KMS-11 (cell line): Measurements from ENCODE around the gene CMTM7.

ENCODE experiments used
- H2AFZ ChIP-seq: fragments of 200-600 bp; sonication (generic); 2 replicates; pipeline ENCODE4 v1.6.1; 2016; ENCODE audit warnings: antibody characterized with exemption, mixed run types, low read depth
- H3K27ac ChIP-seq: fragments of 200-600 bp; sonication (generic); 2 replicates; pipeline ENCODE4 v1.6.1; 2016; ENCODE audit warnings: mild to moderate bottlenecking, mixed run types
- H3K27me3 ChIP-seq: fragments of 200-600 bp; sonication (generic); 2 replicates; pipeline ENCODE4 v1.6.1; 2017; ENCODE audit warnings: mild to moderate bottlenecking, low read depth, mixed run types, moderate library complexity; ENCODE audit not compliant: insufficient read depth
- H3K36me3 ChIP-seq: fragments of 200-600 bp; sonication (generic); 2 replicates; pipeline ENCODE4 v1.6.1; 2017; ENCODE audit warnings: mild to moderate bottlenecking, mixed run types; ENCODE audit not compliant: insufficient read depth
- H3K4me1 ChIP-seq: fragments of 200-600 bp; sonication (generic); 2 replicates; pipeline ENCODE4 v1.6.1; 2016; ENCODE audit warnings: mild to moderate bottlenecking, low read depth, mixed run types; ENCODE audit not compliant: poor library complexity, severe bottlenecking
- H3K4me2 ChIP-seq: fragments of 200-600 bp; sonication (generic); 2 replicates; pipeline ENCODE4 v1.7.0; 2016; ENCODE audit warnings: mild to moderate bottlenecking, mixed run types
- H3K4me3 ChIP-seq: fragments of 200-600 bp; sonication (generic); IDR thresholded peaks from 2 replicates; pipeline ENCODE4 v1.6.1; 2017; ENCODE audit warnings: low read depth, low read length, mixed read lengths; ENCODE audit not compliant: insufficient read depth
- H3K79me2 ChIP-seq: fragments of 200-600 bp; sonication (generic); 2 replicates; pipeline ENCODE4 v1.6.1; 2016; ENCODE audit warnings: low read depth, mixed run types; ENCODE audit not compliant: insufficient read depth
- H3K9ac ChIP-seq: fragments of 200-600 bp; sonication (generic); 2 replicates; pipeline ENCODE4 v1.6.1; 2016; ENCODE audit warnings: mild to moderate bottlenecking, mixed run types
- H4K20me1 ChIP-seq: fragments of 200-600 bp; sonication (generic); 2 replicates; pipeline ENCODE4 v1.6.1; 2016; ENCODE audit warnings: mild to moderate bottlenecking, mixed run types; ENCODE audit not compliant: insufficient read depth
- CTCF ChIP-seq: fragments of 200-600 bp; sonication (generic); conservative IDR thresholded peaks from 2 replicates; pipeline ENCODE4 v1.6.1; 2017; ENCODE audit warnings: low read depth, mild to moderate bottlenecking, antibody characterized with exemption, low read length, moderate library complexity, mixed read lengths

The CMTM7 gene

GRCh38 chr3:32449691-32450090, 58.0 kb downstream of the CMTM7 start:
- Histone ChIP-seq H3K79me2 (no peaks in the 10 kb centered on the region; the same call in 1 of the 2 replicates), H3K4me1 (peaks cover 4% of the 10 kb centered on the region), H3K4me3 (no peak overlapping the region), H4K20me1 (no peaks in the 10 kb centered on the region), H3K27ac (no peak overlapping the region), H3K4me2 (no peak overlapping the region), H3K27me3 (no peaks in the 10 kb centered on the region), H3K9ac (no peak overlapping the region), H3K36me3 (no peaks in the 10 kb centered on the region), H2AFZ (no peak overlapping the region)
- no peak for TF ChIP-seq CTCF

GRCh38 chr3:32450426-32450825, 58.8 kb downstream of the CMTM7 start:
- no peak overlapping the region for H3K27ac ChIP-seq
- no peak overlapping the region for H3K4me3 ChIP-seq
- H3K9ac ChIP-seq, result no peak overlapping the region
- no peaks in the 10 kb centered on the region for H3K27me3 ChIP-seq
- no peaks in the 10 kb centered on the region; the same call in 1 of the 2 replicates for H3K79me2 ChIP-seq
- peaks cover 4% of the 10 kb centered on the region for H3K4me1 ChIP-seq
- H4K20me1 ChIP-seq, result no peaks in the 10 kb centered on the region
- no peak for TF ChIP-seq CTCF
- no peak overlapping the region for H3K4me2 ChIP-seq
- no peaks in the 10 kb centered on the region for H3K36me3 ChIP-seq
- no peak overlapping the region for H2AFZ ChIP-seq

- no peak for TF ChIP-seq CTCF
- H3K79me2 ChIP-seq, result no peaks in the 10 kb centered on the region
- no peaks in the 10 kb centered on the region for H4K20me1 ChIP-seq
- H3K4me1 ChIP-seq, result peaks cover 4% of the 10 kb centered on the region
- no peak overlapping the region for H3K4me2 ChIP-seq
- H3K4me3 ChIP-seq, result no peak overlapping the region
- H2AFZ ChIP-seq, result no peak overlapping the region
- H3K27me3 ChIP-seq, result no peaks in the 10 kb centered on the region
- no peak overlapping the region for H3K27ac ChIP-seq
- no peaks in the 10 kb centered on the region for H3K36me3 ChIP-seq
- H3K9ac ChIP-seq, result no peak overlapping the region
Observed at GRCh38 chr3:32450992-32451659, 59.5 kb downstream of the CMTM7 start.

GRCh38 chr3:32452009-32452408, 60.4 kb downstream of the CMTM7 start:
- Histone ChIP-seq H2AFZ (no peak overlapping the region), H3K4me2 (no peak overlapping the region), H3K27me3 (no peaks in the 10 kb centered on the region), H4K20me1 (no peaks in the 10 kb centered on the region), H3K9ac (no peak overlapping the region), H3K36me3 (no peaks in the 10 kb centered on the region), H3K79me2 (no peaks in the 10 kb centered on the region), H3K27ac (no peak overlapping the region), H3K4me3 (no peak overlapping the region), H3K4me1 (peaks cover 4% of the 10 kb centered on the region)
- TF ChIP-seq CTCF, result no peak
